CD4-positive, alpha-beta T cell treated with Interferon alpha-2 for 1 hour (primary cell): ENCODE results near the gene SSTR4.

ENCODE experiments used
- DNase-seq, 2 donors: peaks; one replicate each; pipeline ENCODE4 v3.0.0-alpha.2; 2020 to 2022

The SSTR4 gene

DNA sequence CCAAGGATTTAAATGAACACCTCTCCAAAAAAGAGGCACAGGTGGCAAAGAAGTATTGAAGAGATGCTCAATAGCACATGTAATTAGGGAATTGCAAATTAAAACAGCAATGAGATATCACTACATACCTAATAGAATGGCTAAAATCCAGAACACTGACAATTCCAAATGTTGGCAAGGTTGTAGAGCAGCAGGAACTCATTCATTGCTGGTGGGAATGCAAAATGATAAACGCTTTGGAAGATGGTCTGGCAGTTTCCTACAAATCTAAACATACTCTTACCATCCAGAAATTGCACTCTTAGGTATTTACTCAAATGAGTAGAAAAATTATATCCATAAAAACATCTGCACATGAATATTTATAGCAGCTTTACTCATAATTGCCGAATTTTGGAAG is 34.0 kb downstream of the SSTR4 start:
- DNase-seq, result no peak

- no peak for DNase-seq
Measured at GRCh38 chr20:23071398-23071797, 36.3 kb downstream of the SSTR4 start.

GRCh38 chr20:23071996-23072395 is 36.9 kb downstream of the SSTR4 start:
- DNase-seq, result no peak

DNA sequence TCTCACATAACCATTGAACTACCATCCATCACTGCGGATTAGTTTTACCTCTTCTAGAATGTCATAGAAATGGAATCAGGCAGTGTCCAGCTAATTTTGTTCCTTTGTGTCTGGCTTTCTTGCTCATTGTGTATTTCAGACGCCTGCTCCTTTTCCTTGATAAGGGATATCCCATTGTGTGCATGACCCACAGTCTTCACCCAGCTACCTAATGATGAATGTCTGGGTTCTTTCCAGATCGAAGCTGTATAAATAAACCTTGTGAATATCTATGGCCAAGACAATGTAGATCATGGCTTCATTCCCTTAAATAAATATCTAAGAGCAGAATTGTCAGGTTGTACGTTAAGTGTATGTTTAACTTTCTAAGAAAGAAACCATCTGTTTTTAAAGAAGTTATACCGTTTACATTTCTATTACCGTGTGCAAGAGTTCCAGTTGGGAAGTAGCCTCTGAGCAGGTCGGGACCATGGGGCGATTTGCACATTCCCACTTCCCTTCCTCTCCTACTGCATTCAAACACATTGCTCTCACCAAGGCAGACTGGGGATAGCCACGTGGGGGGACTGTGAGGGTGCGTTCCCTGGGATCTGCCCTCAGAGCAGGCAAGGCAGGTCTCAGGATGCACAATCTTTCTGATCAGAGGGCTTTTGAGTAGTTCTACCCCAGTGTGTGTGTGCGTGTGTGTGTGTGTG is 37.9 kb downstream of the SSTR4 start:
- DNase-seq, result no peak

- DNase-seq, result no peak
Measured at GRCh38 chr20:23074052-23074451, 38.9 kb downstream of the SSTR4 start.

GRCh38 chr20:23077277-23077676 is 42.2 kb downstream of the SSTR4 start:
- DNase-seq, result no peak

- no peak for DNase-seq
Measured at GRCh38 chr20:23078351-23079015, 43.4 kb downstream of the SSTR4 start.

GRCh38 chr20:23079016-23079351 is 43.9 kb downstream of the SSTR4 start:
- DNase-seq, result no peak

DNA sequence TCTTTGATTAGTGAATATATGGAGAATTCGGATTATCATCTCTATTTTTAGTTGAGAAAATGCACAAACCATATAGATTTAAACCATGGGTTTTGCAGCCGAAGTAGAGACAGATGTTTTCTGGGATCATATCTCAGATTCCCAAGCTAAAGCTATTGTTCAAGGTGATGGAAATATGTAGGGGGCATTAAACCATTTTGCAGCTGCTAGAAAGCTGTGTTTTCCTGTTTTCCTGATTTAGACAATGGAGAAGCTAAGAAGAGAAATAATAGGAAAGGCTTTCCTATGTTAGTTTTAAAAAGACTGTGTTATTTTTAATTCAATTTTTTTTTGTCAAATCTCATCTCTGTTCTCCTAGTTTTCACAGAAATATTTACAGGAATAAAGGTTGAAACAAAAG is 44.8 kb downstream of the SSTR4 start:
- DNase-seq, result no peak

- DNase-seq, result no peak
Measured at GRCh38 chr20:23080521-23080920, 45.4 kb downstream of the SSTR4 start.

GRCh38 chr20:23081263-23081819 is 46.2 kb downstream of the SSTR4 start:
- DNase-seq, result no peak

DNA sequence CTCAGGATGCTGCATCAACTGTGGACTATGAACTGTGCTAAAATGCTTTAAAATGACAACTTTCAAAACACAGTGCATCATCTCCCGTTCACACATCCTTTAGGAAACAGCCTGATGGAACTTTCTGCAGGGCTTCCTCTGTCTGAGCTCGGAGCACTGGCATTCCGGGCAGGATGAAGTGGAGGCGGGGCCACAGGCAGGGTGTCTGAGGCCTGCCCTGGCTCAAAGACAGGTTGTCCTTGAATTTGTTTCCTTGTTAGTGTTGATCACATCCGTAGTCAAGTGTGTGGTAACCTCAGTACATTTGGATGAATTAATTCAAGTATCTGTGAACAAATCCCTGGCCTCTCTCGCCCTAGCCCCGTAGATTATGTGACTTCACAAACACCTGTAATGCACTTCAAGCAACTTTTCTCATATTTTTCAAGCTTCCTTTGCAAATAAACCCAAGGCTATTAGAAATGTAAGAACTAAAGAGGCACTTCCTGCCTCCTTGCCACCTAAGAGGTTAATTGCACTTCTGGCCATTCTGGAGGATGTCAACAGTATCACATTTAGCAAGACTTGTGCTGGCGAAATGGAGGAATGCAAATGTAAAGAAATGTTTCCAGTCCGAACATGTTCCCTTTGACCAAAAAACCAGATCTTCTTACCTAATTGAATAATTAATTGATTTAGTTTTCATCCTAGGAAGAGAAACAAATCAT is 47.9 kb downstream of the SSTR4 start:
- no peak for DNase-seq

DNA sequence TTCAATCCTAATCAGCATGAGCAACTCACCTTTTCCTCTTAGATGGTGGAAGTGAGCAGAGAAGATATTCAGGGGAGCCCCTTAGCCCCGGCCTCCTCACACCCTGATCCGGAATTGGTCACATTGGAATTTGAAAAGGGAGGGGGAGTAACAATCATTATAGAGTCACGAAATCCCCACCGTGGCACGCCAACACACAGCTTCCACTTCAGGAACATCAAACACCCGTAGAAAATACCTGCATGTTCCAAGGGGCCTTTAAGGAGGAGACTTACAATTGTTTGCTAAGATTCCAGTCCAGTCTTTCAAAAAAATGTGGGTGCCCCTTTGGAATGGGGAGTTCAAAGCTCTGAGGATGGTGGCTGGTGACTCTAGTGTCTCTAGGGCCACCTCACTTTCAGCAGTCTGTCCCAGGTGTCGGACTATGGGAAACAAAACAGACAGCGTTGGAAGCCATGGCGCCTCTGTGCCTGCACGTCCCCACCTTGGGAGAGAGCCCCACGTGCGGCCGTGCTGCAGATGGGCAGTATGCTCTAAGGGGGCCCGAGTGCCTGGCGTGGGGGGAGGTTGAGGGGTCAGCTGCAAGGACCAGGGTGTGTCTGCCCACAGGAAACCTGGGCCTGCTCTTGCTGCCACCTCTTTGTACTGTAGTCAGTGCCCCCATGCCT is 48.6 kb downstream of the SSTR4 start:
- DNase-seq, result no peak

- DNase-seq, result no peak
Measured at GRCh38 chr20:23084282-23084844, 49.3 kb downstream of the SSTR4 start.

DNA sequence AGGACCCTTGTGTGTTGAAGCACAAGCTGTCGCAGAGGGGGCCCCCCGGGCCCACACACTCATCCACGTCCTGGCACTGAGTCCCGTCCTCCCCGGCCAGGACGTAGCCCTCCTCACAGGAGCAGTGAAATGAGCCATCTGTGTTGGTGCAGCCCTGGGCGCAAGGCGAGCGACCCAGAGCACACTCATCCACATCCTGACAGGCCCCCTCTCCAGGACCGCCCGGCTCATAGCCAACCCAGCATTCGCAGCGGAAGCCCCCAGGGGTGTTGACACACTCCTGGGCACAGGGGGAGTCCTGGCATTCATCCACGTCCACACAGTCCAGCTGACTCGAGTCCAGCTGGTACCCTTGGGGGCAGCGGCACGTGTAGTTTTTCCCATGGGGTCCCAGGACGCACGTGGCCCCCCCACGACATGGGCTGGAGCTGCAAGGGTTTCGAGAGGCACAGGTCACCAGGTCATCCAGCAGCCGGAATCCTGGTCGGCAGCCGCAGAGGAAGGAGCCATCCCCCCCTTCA is 49.8 kb downstream of the SSTR4 start:
- DNase-seq, result no peak

DNA sequence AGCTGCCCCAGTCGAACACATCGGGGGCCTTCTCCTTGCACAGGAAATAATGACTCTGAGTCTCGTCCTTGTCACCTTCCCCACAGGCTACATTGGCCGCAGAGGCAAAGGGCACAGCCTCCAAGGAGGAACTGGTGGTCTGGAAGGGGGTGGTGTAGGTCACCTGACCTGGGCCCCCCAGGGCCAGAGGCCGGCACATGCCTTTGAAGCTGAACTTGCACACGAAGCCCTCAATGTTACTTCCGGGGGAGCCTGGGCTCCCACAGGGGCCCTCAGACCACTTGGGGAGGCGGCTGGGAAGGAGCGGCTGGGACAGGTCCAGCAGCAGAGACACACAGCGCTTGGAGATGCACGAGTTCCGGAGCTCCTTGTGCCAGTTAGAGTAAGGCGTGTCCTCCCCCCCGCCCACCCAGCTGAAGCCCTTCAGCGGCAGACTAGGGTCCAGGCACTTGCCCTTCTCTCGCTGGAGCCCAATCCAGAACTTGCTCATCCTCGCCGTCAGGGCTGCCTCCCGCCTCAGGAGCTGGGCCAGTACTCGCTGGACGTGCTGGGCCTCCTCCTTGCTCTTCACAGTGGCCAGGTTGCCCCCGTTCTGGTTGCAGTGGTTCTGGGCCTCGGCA is 50.4 kb downstream of the SSTR4 start:
- no peak for DNase-seq

GRCh38 chr20:23086056-23086566 is 51.0 kb downstream of the SSTR4 start, which contains the start of gene CD93:
Gene CD93, minus strand, starts transcription at chr20:23086324. Its CDS starts 132 bp downstream, at chr20:23086192.
- peak; percentile 25 to 45 for DNase-seq

DNA sequence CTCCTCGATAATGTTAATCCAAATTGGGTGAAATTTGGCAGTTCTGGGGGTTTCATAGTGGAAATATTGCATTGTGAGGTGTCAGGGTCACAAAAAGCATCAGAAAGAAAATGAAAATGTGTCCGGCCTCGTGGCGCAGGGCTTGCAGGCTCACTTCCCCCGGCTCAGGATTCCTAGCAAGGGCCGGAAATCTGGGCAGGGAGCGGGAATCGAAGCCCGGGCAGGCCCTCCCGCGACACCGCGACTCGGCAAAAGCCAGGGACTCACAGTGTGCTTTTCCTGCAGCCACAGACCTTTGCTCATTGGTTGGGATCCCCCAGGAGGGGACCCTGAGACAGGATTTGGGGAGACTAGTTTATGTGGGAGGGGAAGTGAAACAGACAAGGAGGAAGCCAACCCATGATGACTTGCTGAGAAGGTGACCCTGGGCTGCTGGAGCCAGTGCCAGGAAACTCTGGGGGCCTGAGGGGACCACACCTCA is 51.9 kb downstream of the SSTR4 start:
- DNase-seq, result peak; percentile 4 to 52

DNA sequence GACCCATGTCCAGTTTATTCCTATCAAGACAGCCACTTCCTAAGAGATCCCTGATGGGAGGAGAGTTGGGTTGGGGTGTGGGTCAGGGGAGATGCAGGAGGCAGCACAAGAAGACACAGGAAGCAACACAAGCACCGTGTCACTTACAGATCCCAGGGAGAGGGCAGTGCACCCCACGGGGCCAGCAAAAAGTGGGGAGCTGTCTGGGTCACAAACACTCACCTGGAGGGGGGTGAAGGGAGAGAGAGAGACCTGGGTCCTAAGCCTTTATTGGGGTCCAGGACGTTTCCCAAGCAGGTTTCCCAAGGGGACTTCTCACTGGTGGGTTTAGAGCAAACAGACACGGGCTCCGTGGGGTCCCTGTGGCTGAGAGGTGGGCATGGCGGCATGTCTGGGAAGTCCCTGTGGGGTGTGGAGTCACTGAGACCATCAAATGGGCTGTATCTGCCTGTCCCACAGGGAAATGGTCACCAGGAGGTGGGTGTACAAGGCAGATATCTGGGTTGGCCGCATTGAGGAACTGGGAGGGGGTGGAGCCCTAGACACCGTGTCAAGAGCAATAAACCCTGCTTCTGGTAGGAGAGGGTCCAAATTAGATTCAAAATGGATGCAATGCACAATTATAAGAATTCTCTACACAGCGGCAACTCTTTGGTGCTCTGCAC is 52.6 kb downstream of the SSTR4 start:
- DNase-seq, result peak in 1 of 2 donors; percentile 37
